K562 (cell line): ENCODE data around the gene BST1. TPM values are rescaled to one million over a fixed set of nuclear protein-coding genes. Genes with fewer than 3 reads are reported as not detected.

ENCODE experiments used
- ATAC-seq: fragments of 200-7000 bp; cut with Tn5 transposase; 3 replicates; pipeline ENCODE4 v1.9.1; 2020; ENCODE audit warnings: moderate library complexity
- Bru-seq: library from RNA; stranded (reverse); fragments of 400-500 nt; gene quantifications from one replicate; lab custom pipeline; 2021; lab: Mats Ljungman, UMichigan
- BruChase-seq, 2 experiments: library from RNA; stranded (reverse); fragments of 400-500 nt; gene quantifications; one replicate each; lab custom pipeline; 2021; lab: Mats Ljungman, UMichigan
- BruUV-seq: library from RNA; stranded (reverse); fragments of 400-500 nt; replicated peaks from 2 replicates; lab custom pipeline; 2021; lab: Mats Ljungman, UMichigan
- CTCF ChIA-PET: fragments of 300-600 bp; formaldehyde crosslinking; extraction: SDS; loops from one replicate; lab custom pipeline; 2021; ENCODE audit warnings: low intra/inter-chr PET ratio; lab: Yijun Ruan, JAX
- POLR2A ChIA-PET: fragments of 300-600, 350-650 bp; sonication (Branson Sonifier 250); formaldehyde crosslinking; extraction: SDS; loops from one replicate; lab custom pipeline; 2021; ENCODE audit warnings: antibody characterized with exemption, inconsistent platforms; lab: Yijun Ruan, JAX
- DNase-seq, 4 experiments: peaks; one replicate each; pipeline versions ENCODE4 v3.0.0 to v3.0.0-alpha.2; 2011 to 2018; ENCODE audit warnings: low spot score in 3 of 4, mixed read lengths in 3 of 4; ENCODE audit errors: extremely low read depth in 1 of 4
- FAIRE-seq: peaks from 2 replicates; lab custom pipeline; 2011; peaks lifted over from hg19 to GRCh38; lab: Jason Lieb, UNC
- H2AFZ ChIP-seq: 2 replicates; pipeline ENCODE4 v1.6.0; 2011; ENCODE audit warnings: low read depth, low read length, control low read depth, inconsistent platforms
- H3K27ac ChIP-seq: fragments of 200-600 bp; 3 replicates; pipeline ENCODE4 v1.8.0; 2011; ENCODE audit warnings: low read depth, mild to moderate bottlenecking, control low read depth, inconsistent platforms, low read length, moderate library complexity, mixed read lengths; ENCODE audit errors: extremely low read depth
- H3K27me3 ChIP-seq, 2 experiments: fragments of 300-600 bp in 1 of 2; 2 replicates in 1 of 2; 3 replicates in 1 of 2; pipeline versions ENCODE4 v1.6.0 to v1.8.0; 2011; ENCODE audit warnings: inconsistent platforms in 2 of 2, low read length in 2 of 2, mild to moderate bottlenecking in 1 of 2, mixed read lengths in 1 of 2, moderate library complexity in 1 of 2; ENCODE audit not compliant: control insufficient read depth in 2 of 2, insufficient read depth in 2 of 2
- H3K36me3 ChIP-seq: fragments of 300-600 bp; 3 replicates; pipeline ENCODE4 v1.8.0; 2011; ENCODE audit warnings: mild to moderate bottlenecking, low read length, inconsistent platforms; ENCODE audit not compliant: control insufficient read depth, insufficient read depth
- H3K4me1 ChIP-seq, 2 experiments: fragments of 200-600 bp in 1 of 2; replicated peaks in 1 of 2; 2 replicates in 1 of 2; 3 replicates in 1 of 2; pipeline versions ENCODE4 v1.5.1 to v1.8.0; 2011; ENCODE audit warnings: inconsistent platforms in 2 of 2, low read length in 2 of 2, mild to moderate bottlenecking in 1 of 2, mixed read lengths in 1 of 2, moderate library complexity in 1 of 2; ENCODE audit not compliant: control insufficient read depth in 2 of 2, insufficient read depth in 2 of 2
- H3K4me2 ChIP-seq: 2 replicates; pipeline ENCODE4 v1.6.1; 2011; ENCODE audit warnings: low read length, control low read depth, inconsistent platforms, mixed read lengths; ENCODE audit not compliant: insufficient read depth
- H3K4me3 ChIP-seq: fragments of 200-600 bp; sonication (generic), shearing (Covaris generic); 2 replicates; pipeline ENCODE4 v1.5.1; 2016; ENCODE audit warnings: control low read depth, inconsistent platforms
- H3K79me2 ChIP-seq: fragments of 200-600 bp; 3 replicates; pipeline ENCODE4 v1.8.0; 2011; ENCODE audit warnings: low read length, inconsistent platforms; ENCODE audit not compliant: control insufficient read depth, insufficient read depth
- H3K9ac ChIP-seq, 2 experiments: 2 replicates each; pipeline versions ENCODE4 v1.6.0 to v1.6.1; 2011; ENCODE audit warnings: low read depth in 2 of 2, low read length in 2 of 2, control low read depth in 1 of 2, inconsistent platforms in 1 of 2, mild to moderate bottlenecking in 1 of 2, mixed read lengths in 1 of 2; ENCODE audit not compliant: insufficient read depth in 1 of 2
- H3K9me1 ChIP-seq: one replicate; pipeline ENCODE4 v1.6.0; 2011; ENCODE audit warnings: inconsistent platforms, mild to moderate bottlenecking, low read length, moderate library complexity; ENCODE audit not compliant: control insufficient read depth, insufficient read depth
- H3K9me3 ChIP-seq: replicated peaks from 2 replicates; pipeline ENCODE4 v1.5.1; 2011; ENCODE audit warnings: low read depth, low read length, inconsistent platforms; ENCODE audit not compliant: control insufficient read depth, insufficient read depth
- H4K20me1 ChIP-seq: replicated peaks from 2 replicates; pipeline ENCODE4 v1.6.1; 2011; ENCODE audit warnings: low read length, inconsistent platforms, mixed read lengths; ENCODE audit not compliant: control insufficient read depth, insufficient read depth
- BMI1 ChIP-seq: fragments of 150-350 bp; IDR thresholded peaks from 2 replicates; pipeline ENCODE4 v1.6.1; 2014; ENCODE audit warnings: low read length
- CTCF ChIP-seq, 3 experiments: IDR thresholded peaks in 2 of 3; conservative IDR thresholded peaks in 1 of 3; 2 replicates each; pipeline ENCODE4 v1.5.1; 2011 to 2012; ENCODE audit warnings: low read length in 3 of 3, mild to moderate bottlenecking in 3 of 3, control low read depth in 2 of 3, improper control_type of control experiment in 1 of 3, inconsistent platforms in 1 of 3, low read depth in 1 of 3, mixed read lengths in 1 of 3, moderate library complexity in 1 of 3; ENCODE audit not compliant: insufficient read depth in 2 of 3
- DACH1 ChIP-seq: fragments of 450-650 bp; IDR thresholded peaks from 2 replicates; pipeline ENCODE4 v1.6.1; 2018; ENCODE audit not compliant: partially characterized antibody
- KLF1 ChIP-seq: fragments of 450-650 bp; IDR thresholded peaks from 2 replicates; pipeline ENCODE4 v1.6.1; 2016; ENCODE audit warnings: missing genetic modification characterization, missing compliant biosample characterization
- KLF10 ChIP-seq: fragments of 250-450 bp; sonication (Bioruptor Pico); IDR thresholded peaks from 2 replicates; pipeline ENCODE4 v1.6.1; 2021; ENCODE audit warnings: matching md5 sums
- ZBTB33 ChIP-seq: sonication (generic); formaldehyde crosslinking; IDR thresholded peaks from 2 replicates; pipeline ENCODE4 v1.8.1; 2023; ENCODE audit warnings: mild to moderate bottlenecking, missing genetic modification reagents
- WGBS: fragments of 100-300 bp; shearing (Covaris generic); methylation state at CpG from one replicate; pipeline ENCODE4 v1.1.6; 2016; ENCODE audit warnings: low coverage, mixed read lengths; ENCODE audit not compliant: insufficient coverage; ENCODE audit errors: missing lambda C conversion rate; 5-methylcytosine and 5-hydroxymethylcytosine counted together
- in situ Hi-C: fragments of 300-500 bp; cut with MboI; formaldehyde crosslinking; loops from 4 replicates; pipeline ENCODE4 v1.15.0; 2018; ENCODE audit warnings: inconsistent platforms, mixed read lengths
- intact Hi-C: fragments of 100-400 bp; cut with micrococcal nuclease; formaldehyde crosslinking; loops from 2 replicates; pipeline ENCODE4 v1.14.2; 2022
- long read RNA-seq, 3 experiments: library from polyadenylated mRNA in 2 of 3; library from RNA in 1 of 3; unstranded in 2 of 3; stranded (forward) in 1 of 3; transcript quantifications; one replicate each; pipeline ENCODE4 v2.0.0, GENCODE V29; 2019 to 2022
- polyA minus RNA-seq, 3 experiments: library from RNA; depleted of rRNA, polyadenylated mRNA; stranded (reverse); fragments of >200 nt; gene quantifications; 2 replicates each; pipeline ENCODE4 v1.2.3, GENCODE V29; 2011
- polyA plus RNA-seq, 8 experiments: library from polyadenylated mRNA; depleted of rRNA in 4 of 8; stranded (reverse) in 5 of 8; unstranded in 3 of 8; fragments of >200 nt; fragmentation: Nextera tagmentation in 2 of 8; fragmentation: Illumina TruSeq in 1 of 8; extraction: Ambion mirVana in 2 of 8; extraction: Trizol in 1 of 8; gene quantifications; 2 replicates each; pipeline versions ENCODE4 v1.2.1 to v1.2.3, GENCODE V29; 2011 to 2014; ENCODE audit warnings: inconsistent platforms in 1 of 8, missing spikeins in 1 of 8
- total RNA-seq, 7 experiments: library from RNA; depleted of rRNA in 6 of 7; stranded (reverse); fragments of >200 nt in 6 of 7; fragmentation: Illumina TruSeq in 2 of 7; extraction: Trizol in 2 of 7; gene quantifications; 2 replicates each; pipeline versions ENCODE4 v1.2.1 to v1.2.3, GENCODE V29; 2011 to 2021; ENCODE audit warnings: low replicate concordance in 1 of 7
- TF ChIP-seq, protein P1 (sequence below): IDR thresholded peaks from 2 replicates; pipeline ENCODE4 v1.6.1; 2012; ENCODE audit warnings: low read depth, low read length, improper control_type of control experiment, borderline replicate concordance

BST1 gene, protein sequence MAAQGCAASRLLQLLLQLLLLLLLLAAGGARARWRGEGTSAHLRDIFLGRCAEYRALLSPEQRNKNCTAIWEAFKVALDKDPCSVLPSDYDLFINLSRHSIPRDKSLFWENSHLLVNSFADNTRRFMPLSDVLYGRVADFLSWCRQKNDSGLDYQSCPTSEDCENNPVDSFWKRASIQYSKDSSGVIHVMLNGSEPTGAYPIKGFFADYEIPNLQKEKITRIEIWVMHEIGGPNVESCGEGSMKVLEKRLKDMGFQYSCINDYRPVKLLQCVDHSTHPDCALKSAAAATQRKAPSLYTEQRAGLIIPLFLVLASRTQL
- total RNA-seq (2011; cell fraction: chromatin; rRNA removed; ENCODE audit: low replicate concordance) = not detected in 2 replicates
- not detected in 2 replicates for total RNA-seq (2011; cell fraction: nucleolus; rRNA removed)
- total RNA-seq (2011; cell fraction: nucleoplasm; rRNA removed) = not detected in 2 replicates
- not detected in 2 replicates for total RNA-seq (2014; rRNA removed)
- not detected in 2 replicates for total RNA-seq (2014; rRNA removed; fragmentation: Illumina TruSeq; extraction: Trizol)
- total RNA-seq (2015; rRNA removed; fragmentation: Illumina TruSeq; extraction: Trizol) = not detected in 2 replicates
- not detected in 2 replicates for total RNA-seq (2021)
- 0.07 TPM in 2 replicates for polyA plus RNA-seq (2011; rRNA removed)
- polyA plus RNA-seq (2011; cell fraction: cytosol; rRNA removed) = 0.04 TPM in 1 of 2 replicates, not detected in the other
- polyA plus RNA-seq (2011; cell fraction: nucleus; rRNA removed) = 0.20 TPM in 1 of 2 replicates, not detected in the other
- 0.12 and 0.42 TPM in 2 replicates for polyA plus RNA-seq (2012)
- not detected in 2 replicates for polyA plus RNA-seq (2014; fragmentation: Illumina TruSeq; extraction: Trizol)
- under 1 TPM; 0.04 to 0.38 TPM for polyA plus RNA-seq (2014; fragmentation: Nextera tagmentation; extraction: Ambion mirVana)
- not detected in 2 replicates for polyA plus RNA-seq (2014; rRNA removed)
- polyA minus RNA-seq (2011; rRNA and poly(A)+ RNA removed) = 0.39 TPM in 1 of 2 replicates, not detected in the other
- polyA minus RNA-seq (2011; cell fraction: cytosol; rRNA and poly(A)+ RNA removed) = not detected in 2 replicates
- polyA minus RNA-seq (2011; cell fraction: nucleus; rRNA and poly(A)+ RNA removed) = not detected in 2 replicates
- percentile 10 among the genes with signal in this experiment for Bru-seq, nascent RNA
- BruChase-seq, experiment 1, labeled RNA remaining after a 2-hour chase = percentile 31 among the genes with signal in this experiment
- BruChase-seq, experiment 2, labeled RNA remaining after a 6-hour chase = percentile 28 among the genes with signal in this experiment
- long read RNA-seq, experiment 1, partial matches to known transcripts = 0 of 2 reads
- long read RNA-seq, experiment 1, other reads (novel, unspliced or antisense) = 2 of 2 reads
- long read RNA-seq, experiment 2 = 0 reads
- long read RNA-seq, experiment 3 = 0 reads

- FAIRE-seq (no peak), ATAC-seq (no peak), DNase-seq (no peak)
- no peaks in the 10 kb centered on the region for H3K4me1 ChIP-seq
- 0 out of 2 replicates have a peak, but pooled peaks cover 3% of the 10 kb centered on the region for H3K9me3 ChIP-seq
- H3K79me2 ChIP-seq = no peaks in the 10 kb centered on the region
- in situ Hi-C loops = no loop called here
- ChIA-PET POLR2A (no interaction called here), CTCF (no interaction called here)
- no peak within 1 kb of the TSS for H2AFZ ChIP-seq
- no peaks in the 10 kb centered on the region for H3K36me3 ChIP-seq
- no peak within 1 kb of the TSS for H3K9ac ChIP-seq
- no peaks in the 10 kb centered on the region for H4K20me1 ChIP-seq
- WGBS = 54% methylated on average over 23 of the region's 43 CpGs
- no peaks in the 10 kb centered on the region for H3K9me1 ChIP-seq
- no peak within 1 kb of the TSS for H3K4me3 ChIP-seq
- no TSS peak for BruUV-seq
- H3K4me2 ChIP-seq = no peak within 1 kb of the TSS
- intact Hi-C loops = no loop called here
- peaks cover 0 to 8% of the 10 kb centered on the region in 2 experiments; a peak in 3 of 5 replicates for H3K27me3 ChIP-seq
- no peak within 1 kb of the TSS for H3K27ac ChIP-seq
- TF ChIP-seq CTCF (IDR thresholded peaks at IDR 0.05 in 2 of 3, conservative IDR thresholded peaks at IDR 0.05 in 1 of 3; ENCODE audit: insufficient read depth in 2 of 3, low read depth in 1 of 3, low read length in 3 of 3) (no peak), DACH1 (no peak), BMI1 (no peak), KLF10 (CRISPR knock-in tag) (no peak), ZBTB33 (peak; percentile 34; the same call in 1 of the 2 replicates), KLF1 (tag) (no peak)
- TF ChIP-seq, protein P1, sequence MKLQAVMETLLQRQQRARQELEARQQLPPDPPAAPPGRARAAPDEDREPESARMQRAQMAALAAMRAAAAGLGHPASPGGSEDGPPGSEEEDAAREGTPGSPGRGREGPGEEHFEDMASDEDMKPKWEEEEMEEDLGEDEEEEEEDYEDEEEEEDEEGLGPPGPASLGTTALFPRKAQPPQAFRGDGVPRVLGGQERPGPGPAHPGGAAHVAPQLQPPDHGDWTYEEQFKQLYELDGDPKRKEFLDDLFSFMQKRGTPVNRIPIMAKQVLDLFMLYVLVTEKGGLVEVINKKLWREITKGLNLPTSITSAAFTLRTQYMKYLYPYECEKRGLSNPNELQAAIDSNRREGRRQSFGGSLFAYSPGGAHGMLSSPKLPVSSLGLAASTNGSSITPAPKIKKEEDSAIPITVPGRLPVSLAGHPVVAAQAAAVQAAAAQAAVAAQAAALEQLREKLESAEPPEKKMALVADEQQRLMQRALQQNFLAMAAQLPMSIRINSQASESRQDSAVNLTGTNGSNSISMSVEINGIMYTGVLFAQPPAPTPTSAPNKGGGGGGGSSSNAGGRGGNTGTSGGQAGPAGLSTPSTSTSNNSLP = no peak
Measured at GRCh38 chr4:15702941-15703403, at the start of gene BST1. Gene BST1, plus strand, starts transcription at chr4:15703065. Its CDS starts 80 bp downstream, at chr4:15703145.
